Dedifferentiated amniotic fluid mesenchymal stem cell (primary cell): Measurements from ENCODE around the gene ACLY.
"Not testable (repeated sequence)": the region's sequence is repeated elsewhere in the genome, so short reads cannot be mapped to it uniquely, and the experiment has no call there.

ENCODE experiments used
- DNase-seq: peaks from one replicate; pipeline ENCODE4 v3.0.0-alpha.2; 2016; ENCODE audit errors: extremely low spot score

Gene ACLY

DNA sequence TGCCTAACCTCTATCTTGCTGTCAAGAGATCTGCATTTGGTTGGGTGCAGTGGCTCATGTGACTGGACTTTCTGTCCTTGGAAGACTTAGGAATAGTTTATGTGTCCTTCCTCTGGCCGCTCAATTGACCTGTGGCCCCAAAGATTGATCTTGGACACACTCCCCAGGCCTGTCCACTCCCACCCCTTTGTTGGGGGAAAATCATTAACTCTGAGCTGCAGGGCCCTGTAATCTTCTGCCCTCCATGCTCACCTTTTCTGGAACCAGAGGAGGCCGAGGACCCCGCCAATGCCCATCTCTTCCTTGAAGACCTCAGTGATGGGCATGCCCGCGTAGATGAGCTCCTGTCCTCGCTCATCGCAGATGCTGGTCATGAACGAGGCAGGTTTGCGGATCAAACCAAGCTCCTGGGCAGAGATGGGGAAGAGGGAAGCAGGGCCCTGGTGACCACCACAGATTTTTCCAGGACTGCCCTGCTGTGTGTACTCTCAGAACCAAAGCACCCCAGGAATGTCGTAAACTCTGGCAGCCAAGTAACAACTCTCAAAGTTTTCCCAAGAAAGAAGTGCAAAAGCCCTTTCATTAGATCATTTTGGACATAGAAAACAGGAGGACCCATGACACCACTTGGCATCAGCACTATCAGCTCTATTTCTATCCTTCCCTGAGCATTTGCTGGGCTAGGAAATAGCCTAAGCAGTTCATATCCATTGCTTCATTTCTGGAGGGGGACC, 45.0 kb downstream of the ACLY start:
- no peak for DNase-seq

DNA sequence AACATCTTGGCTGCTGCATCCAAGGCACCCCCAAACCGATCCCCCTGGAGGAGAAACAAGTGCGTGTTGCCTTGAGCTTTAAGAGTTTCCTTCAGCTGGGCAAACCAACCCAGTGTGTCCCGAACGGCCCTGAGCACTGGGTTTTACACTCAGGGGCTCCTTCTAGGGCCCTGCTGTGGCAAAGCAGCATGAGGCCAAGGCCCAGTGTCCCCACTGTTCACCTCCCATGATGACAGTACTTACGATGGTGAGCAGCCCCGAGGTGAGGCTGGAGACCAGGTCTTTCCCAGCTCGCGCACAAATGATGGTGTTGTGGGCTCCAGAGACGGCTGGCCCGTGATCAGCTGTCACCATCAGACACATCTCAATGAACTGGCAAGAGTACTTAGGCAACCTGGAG, 47.0 kb downstream of the ACLY start:
- DNase-seq, result no peak

GRCh38 chr17:41870627-41871026, 48.1 kb downstream of the ACLY start:
- DNase-seq, result no peak

DNA sequence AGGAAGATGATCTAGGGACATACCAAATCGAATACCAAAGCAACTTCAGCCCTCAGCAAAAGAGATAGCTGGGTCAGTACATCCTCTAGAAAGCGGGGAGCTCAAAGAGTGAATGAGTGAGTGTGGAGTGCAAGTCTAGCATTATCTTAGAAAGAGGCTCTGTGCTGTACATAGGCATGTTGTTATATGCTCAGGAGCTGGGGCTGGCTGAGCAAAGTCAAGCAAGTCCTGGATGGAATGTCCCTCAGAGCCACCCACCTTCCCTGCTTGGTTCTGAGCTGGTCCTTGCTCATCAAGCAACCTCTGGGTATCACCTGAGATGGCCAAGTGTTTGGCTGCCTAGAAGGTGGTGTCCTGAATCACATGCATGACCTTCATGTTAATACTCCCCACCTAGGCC, 48.7 kb downstream of the ACLY start:
- no peak for DNase-seq

DNA sequence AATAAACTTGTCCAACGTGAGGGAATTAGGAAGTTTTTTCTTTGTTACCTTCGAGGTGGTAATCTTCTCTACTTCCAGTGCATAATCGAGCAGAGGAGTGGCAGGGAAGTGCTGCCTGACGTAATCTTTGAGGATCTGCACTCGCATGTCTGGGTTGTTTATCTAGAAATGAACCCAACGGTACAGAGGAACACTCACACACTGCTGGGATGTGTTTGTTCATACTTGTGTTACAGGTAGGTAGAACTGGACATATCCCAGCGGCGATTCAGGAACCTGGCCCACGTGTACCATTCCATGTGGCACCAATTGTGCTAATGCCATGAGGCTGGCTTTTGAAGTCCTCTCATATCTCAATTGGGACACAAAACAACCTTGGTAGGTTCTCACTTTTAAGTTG, 49.3 kb downstream of the ACLY start:
- no peak for DNase-seq

- no peak for DNase-seq
Observed at GRCh38 chr17:41868568-41868967, 50.2 kb downstream of the ACLY start.

- no peak for DNase-seq
Observed at GRCh38 chr17:41865596-41865893, 53.2 kb downstream of the ACLY start.

GRCh38 chr17:41864836-41865595, 53.7 kb downstream of the ACLY start, which contains the start of gene KLHL11:
KLHL11 (minus strand) TSS chr17:41865423; CDS start chr17:41865370, 53 bp downstream.
- peak; percentile 87 for DNase-seq

GRCh38 chr17:41864498-41864835, 54.3 kb downstream of the ACLY start:
- DNase-seq, result no peak

- DNase-seq, result no peak
Observed at GRCh38 chr17:41863074-41863848, 55.5 kb downstream of the ACLY start.

GRCh38 chr17:41860254-41860931, 58.4 kb downstream of the ACLY start:
- no peak for DNase-seq

DNA sequence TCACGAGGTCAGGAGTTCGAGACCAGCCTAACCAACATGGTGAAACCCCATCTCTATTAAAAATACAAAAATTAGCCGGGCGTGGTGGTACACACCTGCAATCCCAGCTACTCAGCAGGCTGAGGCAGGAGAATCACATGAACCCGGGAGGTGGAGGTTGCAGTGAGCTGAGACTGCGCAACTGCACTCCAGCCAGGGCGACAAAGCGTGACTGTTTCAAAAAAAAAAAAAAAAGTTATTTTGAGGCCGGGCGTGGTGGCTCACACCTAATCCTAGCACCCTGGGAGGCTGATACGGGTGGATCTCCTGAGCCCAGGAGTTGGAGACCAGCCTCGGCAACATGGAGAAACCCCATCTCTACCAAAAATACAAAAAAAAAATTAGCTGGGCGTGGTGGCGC, 67.4 kb downstream of the ACLY start:
- not testable (repeated sequence) for DNase-seq

DNA sequence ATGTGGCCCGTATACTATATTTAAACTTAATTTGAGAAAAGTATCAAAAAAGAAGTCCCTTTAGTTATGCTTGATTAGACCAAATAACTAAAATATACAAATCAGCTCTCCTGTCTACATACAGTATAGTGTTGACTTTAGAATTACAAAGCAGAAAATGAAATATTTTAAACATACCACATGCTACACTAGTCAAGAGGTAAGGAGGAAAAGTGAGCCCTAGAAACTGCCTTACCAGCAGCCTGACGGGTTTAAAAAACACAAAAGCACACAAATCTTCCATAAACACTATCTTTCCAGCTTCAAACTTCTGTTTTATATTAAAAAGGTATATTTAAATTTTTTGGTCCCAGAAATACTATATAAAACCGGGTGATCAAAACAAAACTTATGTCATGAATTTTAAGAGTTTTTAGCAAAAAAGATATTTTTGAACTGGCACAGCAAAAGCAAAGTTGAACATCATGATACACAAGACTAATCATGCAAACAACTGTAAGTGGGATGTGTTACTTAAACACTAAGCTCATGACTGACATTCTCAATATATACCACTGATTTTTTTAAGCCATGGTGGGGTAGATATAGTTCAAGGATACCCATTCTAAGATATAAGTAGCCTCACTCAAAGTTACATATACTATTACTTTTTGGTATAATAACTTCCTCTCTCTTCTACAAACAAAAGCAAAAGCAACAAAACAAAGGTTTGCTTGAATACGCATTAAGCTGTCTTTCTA, 69.3 kb downstream of the ACLY start:
- DNase-seq, result no peak

DNA sequence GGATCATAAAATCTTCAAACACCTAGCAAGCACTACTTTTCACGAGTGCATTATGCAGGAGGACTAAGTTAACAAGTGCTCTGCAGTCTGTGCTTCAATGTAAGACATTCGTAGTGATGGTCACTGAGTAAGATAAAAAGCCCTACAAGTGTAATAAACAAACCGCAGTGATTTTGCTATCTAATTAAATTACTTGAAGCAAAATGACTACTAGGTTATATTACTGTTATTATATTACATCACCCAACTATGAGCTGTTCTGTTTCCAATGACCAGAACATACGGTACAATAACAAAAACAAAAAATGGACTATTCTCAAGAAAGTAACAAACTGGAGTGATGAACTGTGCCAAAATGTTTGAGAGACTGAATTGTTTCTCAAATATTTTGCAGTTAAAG, 70.0 kb downstream of the ACLY start:
- no peak for DNase-seq

DNA sequence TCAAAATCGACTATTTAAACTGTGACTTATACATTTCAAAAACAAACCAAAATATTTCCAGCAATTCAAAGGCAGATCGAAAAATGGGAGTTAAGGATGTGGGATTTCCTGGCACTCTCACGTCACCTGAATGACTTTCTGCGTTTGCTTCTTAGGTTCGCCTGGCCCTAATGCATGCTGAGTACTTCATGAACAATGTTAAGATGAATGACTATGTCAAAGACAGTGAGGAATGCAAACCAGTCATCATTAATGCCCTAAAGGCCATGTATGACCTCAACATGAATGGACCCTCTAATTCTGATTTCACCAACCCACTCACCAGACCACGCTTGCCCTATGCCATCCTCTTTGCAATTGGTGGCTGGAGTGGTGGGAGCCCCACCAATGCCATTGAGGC, 73.8 kb downstream of the ACLY start:
- no peak for DNase-seq

DNA sequence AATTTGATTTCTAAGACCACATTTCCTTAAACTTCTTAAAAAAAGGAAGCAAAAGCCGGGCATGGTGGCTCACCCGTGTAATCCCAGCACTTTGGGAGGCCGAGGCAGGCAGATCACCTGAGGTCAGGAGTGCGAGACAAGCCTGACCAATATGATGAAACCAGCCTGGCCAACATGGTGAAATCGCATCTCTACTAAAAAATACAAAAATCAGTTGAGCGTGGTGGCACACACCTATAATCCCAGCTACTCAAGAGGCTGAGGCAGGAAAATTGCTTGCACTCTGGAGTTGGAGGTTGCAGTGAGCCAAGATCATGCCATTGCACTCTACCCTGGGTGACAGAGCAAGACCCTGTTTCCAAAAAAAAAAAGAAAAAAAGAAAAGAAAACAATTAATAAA, 78.0 kb downstream of the ACLY start:
- not testable (repeated sequence) for DNase-seq

DNA sequence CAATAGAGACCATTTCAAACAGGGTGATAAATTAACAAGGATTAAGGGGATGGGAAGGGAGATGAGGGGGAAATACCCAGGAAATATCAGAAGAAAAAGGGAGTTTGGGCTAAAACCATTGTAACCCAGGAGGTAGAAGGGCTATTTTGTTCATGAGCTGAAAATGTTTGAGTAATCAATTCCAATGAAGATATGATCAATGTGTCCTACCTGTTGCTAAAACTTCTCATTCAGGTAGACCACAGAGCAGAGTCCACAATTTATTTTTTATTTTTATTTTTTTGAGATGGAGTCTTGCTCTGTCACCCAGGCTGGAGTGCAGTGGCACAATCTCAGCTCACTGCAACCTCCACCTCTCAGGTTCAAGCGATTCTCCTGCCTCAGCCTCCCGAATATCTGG, 79.3 kb downstream of the ACLY start:
- not testable (repeated sequence) for DNase-seq

- no peak for DNase-seq
Observed at GRCh38 chr17:41837761-41838538, 80.8 kb downstream of the ACLY start, which contains the start of gene KLHL10. KLHL10 (plus strand) TSS chr17:41837825; CDS start chr17:41837933, 108 bp downstream.

- DNase-seq, result no peak
Observed at GRCh38 chr17:41836550-41837196, 82.1 kb downstream of the ACLY start.
